Mesenchymal stem cell (in vitro differentiated cells and primary cell): Measurements from ENCODE around the gene LUC7L2.
A peak's percentile ranks its signal among the peaks of the same experiment; 100 is the strongest.

Experiments used
- DNase-seq: peaks from one replicate; pipeline ENCODE4 v3.0.0-alpha.2; 2013
- H2AFZ ChIP-seq: one replicate; pipeline ENCODE4 v1.6.1; 2013; ENCODE audit warnings: low read depth, mild to moderate bottlenecking, control low read depth, inconsistent platforms, low read length, moderate library complexity
- H2AK5ac ChIP-seq: 2 replicates; pipeline ENCODE4 v1.6.1; 2013; ENCODE audit warnings: low read length, moderate library complexity, mild to moderate bottlenecking, inconsistent platforms; ENCODE audit not compliant: severe bottlenecking
- H2BK120ac ChIP-seq: one replicate; pipeline ENCODE4 v1.6.1; 2013; ENCODE audit warnings: low read depth, mild to moderate bottlenecking, inconsistent platforms, low read length, moderate library complexity
- H2BK12ac ChIP-seq, 2 experiments: one replicate each; pipeline ENCODE4 v1.6.1; 2013; ENCODE audit warnings: inconsistent platforms in 2 of 2, low read length in 2 of 2, mild to moderate bottlenecking in 2 of 2, moderate library complexity in 2 of 2, control low read depth in 1 of 2
- H2BK15ac ChIP-seq: one replicate; pipeline ENCODE4 v1.6.1; 2013; ENCODE audit warnings: mild to moderate bottlenecking, low read depth, inconsistent platforms; ENCODE audit not compliant: poor library complexity, severe bottlenecking
- H2BK5ac ChIP-seq: 2 replicates; pipeline ENCODE4 v1.6.1; 2013; ENCODE audit warnings: low read depth, mild to moderate bottlenecking, low read length, control low read depth, inconsistent platforms; ENCODE audit not compliant: poor library complexity, severe bottlenecking
- H3K14ac ChIP-seq, 2 experiments: one replicate each; pipeline ENCODE4 v1.6.1; 2013; ENCODE audit warnings: inconsistent platforms in 2 of 2, low read length in 2 of 2, control low read depth in 1 of 2, mild to moderate bottlenecking in 1 of 2, moderate library complexity in 1 of 2
- H3K18ac ChIP-seq, 2 experiments: one replicate each; pipeline ENCODE4 v1.6.1; 2013; ENCODE audit warnings: inconsistent platforms in 2 of 2, low read length in 2 of 2, control low read depth in 1 of 2, low read depth in 1 of 2, mild to moderate bottlenecking in 1 of 2
- H3K23ac ChIP-seq, 2 experiments: one replicate each; pipeline ENCODE4 v1.6.1; 2013; ENCODE audit warnings: inconsistent platforms in 2 of 2, low read length in 2 of 2, mild to moderate bottlenecking in 2 of 2, moderate library complexity in 2 of 2, control low read depth in 1 of 2
- H3K27ac ChIP-seq: 2 replicates; pipeline ENCODE4 v1.5.1; 2013; ENCODE audit warnings: mild to moderate bottlenecking, moderate library complexity, low read length, control low read depth, inconsistent platforms; ENCODE audit not compliant: poor library complexity, severe bottlenecking
- H3K27me3 ChIP-seq, 2 experiments: 2 replicates each; pipeline versions ENCODE4 v1.6.1 to v1.7.0; 2013; ENCODE audit warnings: low read length in 2 of 2, mild to moderate bottlenecking in 2 of 2, moderate library complexity in 2 of 2, control low read depth in 1 of 2, inconsistent platforms in 1 of 2; ENCODE audit not compliant: control insufficient read depth in 1 of 2, insufficient read depth in 1 of 2
- H3K36me3 ChIP-seq, 2 experiments: 2 replicates each; pipeline versions ENCODE4 v1.6.1 to v1.7.0; 2013; ENCODE audit warnings: low read length in 2 of 2, control low read depth in 1 of 2, inconsistent platforms in 1 of 2, low read depth in 1 of 2, mild to moderate bottlenecking in 1 of 2; ENCODE audit not compliant: insufficient read depth in 2 of 2, control insufficient read depth in 1 of 2
- H3K4ac ChIP-seq, 2 experiments: one replicate each; pipeline ENCODE4 v1.6.1; 2013; ENCODE audit warnings: inconsistent platforms in 2 of 2, low read length in 2 of 2, mild to moderate bottlenecking in 2 of 2, moderate library complexity in 2 of 2, control low read depth in 1 of 2, low read depth in 1 of 2
- H3K4me1 ChIP-seq: 2 replicates; pipeline ENCODE4 v1.6.1; 2013; ENCODE audit warnings: low read depth, low read length, control low read depth; ENCODE audit not compliant: control insufficient read depth, insufficient read depth
- H3K4me2 ChIP-seq: 2 replicates; pipeline ENCODE4 v1.6.1; 2013; ENCODE audit warnings: low read length, mild to moderate bottlenecking, inconsistent platforms; ENCODE audit not compliant: poor library complexity, severe bottlenecking
- H3K4me3 ChIP-seq, 2 experiments: 2 replicates each; pipeline versions ENCODE4 v1.5.1 to v1.7.0; 2013; ENCODE audit warnings: low read length in 2 of 2, mild to moderate bottlenecking in 2 of 2, control low read depth in 1 of 2, low read depth in 1 of 2; ENCODE audit not compliant: insufficient read depth in 1 of 2
- H3K79me1 ChIP-seq: replicated peaks from 2 replicates; pipeline ENCODE4 v1.6.1; 2013; ENCODE audit warnings: mild to moderate bottlenecking, control low read depth, low read length, inconsistent platforms; ENCODE audit not compliant: poor library complexity, severe bottlenecking
- H3K9ac ChIP-seq: 2 replicates; pipeline ENCODE4 v1.7.0; 2013; ENCODE audit warnings: mild to moderate bottlenecking, low read length, moderate library complexity
- H3K9me3 ChIP-seq: 2 replicates; pipeline ENCODE4 v1.7.0; 2013; ENCODE audit warnings: mild to moderate bottlenecking, low read length; ENCODE audit not compliant: control insufficient read depth
- H4K8ac ChIP-seq: one replicate; pipeline ENCODE4 v1.6.1; 2013; ENCODE audit warnings: inconsistent platforms, mild to moderate bottlenecking, low read length, moderate library complexity
- H4K91ac ChIP-seq: one replicate; pipeline ENCODE4 v1.6.1; 2013; ENCODE audit warnings: mild to moderate bottlenecking, low read length, inconsistent platforms
- WGBS: methylation state at CpG from one replicate; pipeline ENCODE4 v1.1.7; 2013; ENCODE audit warnings: mixed read lengths; 5-methylcytosine and 5-hydroxymethylcytosine counted together

Gene LUC7L2

DNA sequence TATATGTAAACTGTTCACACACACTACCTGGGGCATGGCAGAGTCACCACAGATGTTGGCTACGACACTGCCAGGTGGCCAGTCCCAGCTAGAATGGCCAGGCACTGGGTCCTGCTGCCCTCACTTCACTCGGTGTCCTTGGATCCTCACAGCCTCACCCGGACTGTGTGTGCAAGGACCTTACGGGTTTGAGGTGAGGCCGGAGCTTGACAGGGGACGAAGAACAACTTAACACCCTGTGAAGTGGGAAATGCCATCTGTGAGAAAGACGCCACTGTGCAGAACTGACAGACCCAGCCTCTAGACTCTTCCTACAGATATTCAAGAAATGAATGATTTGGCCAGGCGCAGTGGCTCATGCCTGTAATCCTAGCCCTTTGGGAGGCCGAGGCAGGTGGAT is 77.1 kb downstream of the LUC7L2 start:
- no peak overlapping the region for H3K4ac ChIP-seq
- H2BK15ac ChIP-seq = no peak overlapping the region
- H3K36me3 ChIP-seq = peaks cover 6 to 19% of the 10 kb centered on the region in 2 experiments
- H4K91ac ChIP-seq = no peak overlapping the region
- no peak overlapping the region for H2AFZ ChIP-seq
- no peak overlapping the region for H3K14ac ChIP-seq
- H3K4me3 ChIP-seq = peak overlapping the region in 1 of 2 experiments; percentile 39
- H3K4me1 ChIP-seq = peaks cover 20% of the 10 kb centered on the region
- H3K79me1 ChIP-seq = no peaks in the 10 kb centered on the region
- DNase-seq = no peak
- no peak overlapping the region for H3K23ac ChIP-seq
- no peak overlapping the region for H3K27ac ChIP-seq
- H2AK5ac ChIP-seq = peak overlapping the region; percentile 99
- no peak overlapping the region for H3K18ac ChIP-seq
- H3K4me2 ChIP-seq = no peak overlapping the region
- no peak overlapping the region for H2BK12ac ChIP-seq
- no peak overlapping the region for H2BK120ac ChIP-seq
- no peak overlapping the region for H2BK5ac ChIP-seq
- no peak overlapping the region for H3K9ac ChIP-seq
- no peaks in the 10 kb centered on the region for H3K27me3 ChIP-seq
- WGBS = 91% methylated on average over 9 of the region's 9 CpGs
- no peaks in the 10 kb centered on the region for H3K9me3 ChIP-seq
- no peak overlapping the region for H4K8ac ChIP-seq

DNA sequence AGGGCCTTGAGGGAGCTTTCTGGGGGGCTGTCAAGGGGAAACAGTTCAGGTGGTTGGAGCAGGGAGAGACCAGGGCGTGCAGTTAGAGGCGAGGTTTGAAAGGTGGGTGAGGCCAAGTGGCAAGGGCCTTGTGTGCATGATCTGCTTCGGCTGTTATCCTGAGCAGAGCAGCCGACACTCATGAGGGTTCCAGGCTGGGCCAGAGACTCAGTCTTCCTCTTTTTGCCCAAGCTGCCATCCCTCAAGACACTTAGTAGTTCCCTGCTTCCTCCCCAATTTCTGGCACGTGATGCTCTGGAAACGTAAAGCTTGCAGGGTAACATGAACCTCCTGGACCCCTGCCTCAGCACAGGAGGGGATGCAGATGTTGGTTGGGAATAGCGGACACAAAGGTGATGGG is 79.7 kb downstream of the LUC7L2 start:
- Histone ChIP-seq H3K27ac (no peak overlapping the region), H3K27me3 (no peaks in the 10 kb centered on the region), H4K91ac (no peak overlapping the region), H2AFZ (no peak overlapping the region), H4K8ac (no peak overlapping the region), H3K4me3 (no peak overlapping the region), H2BK120ac (no peak overlapping the region), H3K9me3 (no peaks in the 10 kb centered on the region), H2AK5ac (peak overlapping the region; percentile 7), H2BK15ac (no peak overlapping the region), H3K79me1 (no peaks in the 10 kb centered on the region), H3K4me1 (peaks cover 17% of the 10 kb centered on the region), H2BK12ac (no peak overlapping the region), H2BK5ac (no peak overlapping the region), H3K9ac (no peak overlapping the region), H3K14ac (no peak overlapping the region), H3K18ac (no peak overlapping the region), H3K36me3 (peaks cover 3 to 12% of the 10 kb centered on the region in 2 experiments), H3K4ac (no peak overlapping the region), H3K4me2 (no peak overlapping the region), H3K23ac (no peak overlapping the region)
- 97% methylated on average over 6 of the region's 7 CpGs for WGBS
- DNase-seq = no peak

DNA sequence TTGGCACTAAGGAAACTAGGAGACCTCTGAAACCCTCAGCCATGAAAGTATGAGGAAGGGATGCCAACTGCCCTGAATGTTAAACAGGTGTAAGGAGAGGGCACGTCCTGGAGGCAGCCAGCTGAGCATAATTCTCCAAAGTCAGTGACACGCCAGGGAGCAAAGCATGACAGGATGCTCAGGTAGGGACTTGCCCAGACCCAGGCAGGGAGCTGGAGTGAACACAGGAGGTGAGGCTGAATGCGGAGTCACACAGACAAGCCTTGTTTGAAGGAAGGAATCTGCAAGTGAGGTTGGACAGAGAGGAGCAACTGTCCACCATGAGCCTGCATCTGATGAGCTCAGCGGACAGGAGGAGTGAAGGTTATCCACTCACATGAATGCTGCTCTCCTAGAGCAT is 82.3 kb downstream of the LUC7L2 start:
- Histone ChIP-seq H4K91ac (no peak overlapping the region), H2BK5ac (no peak overlapping the region), H3K4me2 (no peak overlapping the region), H3K18ac (no peak overlapping the region), H2AK5ac (no peak overlapping the region), H2BK12ac (no peak overlapping the region), H3K14ac (no peak overlapping the region), H2BK15ac (no peak overlapping the region), H3K4ac (no peak overlapping the region), H3K9me3 (no peaks in the 10 kb centered on the region), H3K4me1 (peaks cover 14% of the 10 kb centered on the region), H2BK120ac (no peak overlapping the region), H3K23ac (no peak overlapping the region), H3K9ac (no peak overlapping the region), H3K4me3 (no peak overlapping the region), H3K27ac (no peak overlapping the region), H3K79me1 (no peaks in the 10 kb centered on the region), H3K36me3 (no peaks in the 10 kb centered on the region), H3K27me3 (no peaks in the 10 kb centered on the region), H4K8ac (no peak overlapping the region), H2AFZ (no peak overlapping the region)
- no peak for DNase-seq
- 88% methylated on average over 4 of the region's 4 CpGs for WGBS

DNA sequence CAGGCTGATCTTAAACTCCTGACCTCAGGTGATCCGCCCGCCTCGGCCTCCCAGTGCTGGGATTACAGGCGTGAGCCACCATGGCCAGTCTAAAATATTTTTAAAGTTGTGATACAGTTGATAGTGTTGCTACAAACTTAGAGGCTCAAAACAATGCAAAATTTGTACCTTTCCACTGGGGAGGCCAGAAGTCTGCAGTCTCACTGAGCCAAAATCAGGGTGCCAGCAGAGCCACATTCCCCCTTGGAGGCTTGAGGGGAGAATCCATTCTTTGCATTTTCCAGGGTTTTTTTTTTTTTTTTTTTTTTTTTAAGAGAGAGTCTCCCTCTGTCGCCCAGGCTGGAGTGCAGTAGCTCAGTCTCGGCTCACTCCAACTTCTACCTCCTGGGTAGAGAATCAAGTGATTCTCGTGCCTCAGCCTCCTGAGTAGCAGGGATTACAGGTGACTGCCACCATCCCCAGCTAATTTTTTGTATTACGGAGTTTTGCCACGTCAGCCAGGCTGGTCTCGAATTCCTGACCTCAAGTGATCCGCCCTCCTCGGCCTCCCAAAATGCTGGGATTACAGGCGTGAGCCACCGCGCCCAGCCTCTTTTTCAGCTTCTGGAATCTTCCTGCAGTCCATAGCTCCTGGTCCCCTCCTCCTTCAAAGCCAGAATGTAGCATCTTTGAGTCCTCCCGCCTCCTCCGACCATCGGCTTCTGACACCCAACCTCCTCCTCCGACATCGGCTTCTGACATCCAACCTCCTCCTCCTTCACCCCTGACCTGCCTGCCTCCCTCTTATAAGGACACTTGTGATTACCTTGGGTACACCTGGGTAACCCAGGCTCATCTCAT is 86.6 kb downstream of the LUC7L2 start:
- H3K9ac ChIP-seq = no peak overlapping the region
- H3K9me3 ChIP-seq = no peaks in the 10 kb centered on the region
- H2BK15ac ChIP-seq = no peak overlapping the region
- no peaks in the 10 kb centered on the region for H3K36me3 ChIP-seq
- no peak overlapping the region for H3K4ac ChIP-seq
- no peak overlapping the region for H2BK5ac ChIP-seq
- H3K4me3 ChIP-seq = no peak overlapping the region
- no peak overlapping the region for H2BK12ac ChIP-seq
- no peak overlapping the region for H2BK120ac ChIP-seq
- H3K18ac ChIP-seq = no peak overlapping the region
- no peak overlapping the region for H2AK5ac ChIP-seq
- no peak for DNase-seq
- peaks cover 2% of the 10 kb centered on the region for H3K4me1 ChIP-seq
- H3K27ac ChIP-seq = no peak overlapping the region
- 87% methylated on average over 19 of the region's 20 CpGs for WGBS
- H3K23ac ChIP-seq = peak overlapping the region in 1 of 2 experiments; percentile 35
- H3K79me1 ChIP-seq = no peaks in the 10 kb centered on the region
- H3K14ac ChIP-seq = no peak overlapping the region
- no peak overlapping the region for H4K8ac ChIP-seq
- no peak overlapping the region for H3K4me2 ChIP-seq
- H2AFZ ChIP-seq = no peak overlapping the region
- no peaks in the 10 kb centered on the region for H3K27me3 ChIP-seq
- no peak overlapping the region for H4K91ac ChIP-seq
